Activated naive CD4-positive, alpha-beta T cell treated with anti-CD3 and anti-CD28 coated beads, Interleukin-2, amount 50 U/mL, for 72 hours (primary cell): ENCODE results near the gene AFF3. TPM values are rescaled to one million over a fixed set of nuclear protein-coding genes. Genes with fewer than 3 reads are reported as not detected.
"Not testable (repeated sequence)": the region's sequence is repeated elsewhere in the genome, so short reads cannot be mapped to it uniquely, and the experiment has no call there.

Source experiments
- ATAC-seq, 2 donors: fragments of 150-1000 bp; cut with Tn5 transposase; 2 replicates each; pipeline ENCODE4 v1.10.0; 2021; ENCODE audit warnings: mild to moderate bottlenecking in 2 of 2, moderate library complexity in 2 of 2
- DNase-seq, 2 donors: peaks; one replicate each; pipeline ENCODE4 v3.0.0; 2021 to 2022; ENCODE audit warnings: low spot score in 2 of 2
- H3K27ac Mint-ChIP-seq, 2 donors: one replicate each; pipeline ENCODE4 v1.8.0; 2022; ENCODE audit warnings: mild to moderate bottlenecking in 2 of 2, mixed read lengths in 2 of 2
- H3K36me3 Mint-ChIP-seq, 2 donors: one replicate each; pipeline ENCODE4 v1.8.0; 2022; ENCODE audit warnings: mixed read lengths in 2 of 2
- H3K9me3 Mint-ChIP-seq, 2 donors: one replicate each; pipeline ENCODE4 v1.8.0; 2022; ENCODE audit warnings: mixed read lengths in 2 of 2
- total RNA-seq, 2 donors: library from RNA; stranded (reverse); gene quantifications; one replicate each; pipeline ENCODE4 v1.2.3, GENCODE V29; 2022

The AFF3 gene
- total RNA-seq, 2 donors from 2014 or later: 1.5 to 5.2 TPM

DNA sequence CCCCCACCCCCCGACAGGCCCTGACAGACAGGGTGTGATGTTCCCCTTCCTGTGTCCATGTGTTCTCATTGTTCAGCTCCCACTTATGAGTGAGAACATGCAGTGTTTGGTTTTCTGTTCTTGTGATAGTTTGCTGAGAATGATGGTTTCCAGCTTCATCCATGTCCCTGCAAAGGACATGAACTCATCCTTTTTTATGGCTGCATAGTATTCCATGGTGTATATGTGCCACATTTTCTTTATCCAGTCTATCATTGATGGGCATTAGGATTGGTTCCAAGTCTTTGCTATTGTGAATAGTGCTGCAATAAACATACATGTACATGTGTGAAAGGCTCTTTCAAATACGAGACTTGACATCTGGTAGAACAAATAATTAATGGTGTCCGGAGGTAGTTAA, 208.9 kb downstream of the AFF3 start:
- not testable (repeated sequence) for ATAC-seq, H3K9me3 Mint-ChIP-seq, H3K36me3 Mint-ChIP-seq, DNase-seq, H3K27ac Mint-ChIP-seq

DNA sequence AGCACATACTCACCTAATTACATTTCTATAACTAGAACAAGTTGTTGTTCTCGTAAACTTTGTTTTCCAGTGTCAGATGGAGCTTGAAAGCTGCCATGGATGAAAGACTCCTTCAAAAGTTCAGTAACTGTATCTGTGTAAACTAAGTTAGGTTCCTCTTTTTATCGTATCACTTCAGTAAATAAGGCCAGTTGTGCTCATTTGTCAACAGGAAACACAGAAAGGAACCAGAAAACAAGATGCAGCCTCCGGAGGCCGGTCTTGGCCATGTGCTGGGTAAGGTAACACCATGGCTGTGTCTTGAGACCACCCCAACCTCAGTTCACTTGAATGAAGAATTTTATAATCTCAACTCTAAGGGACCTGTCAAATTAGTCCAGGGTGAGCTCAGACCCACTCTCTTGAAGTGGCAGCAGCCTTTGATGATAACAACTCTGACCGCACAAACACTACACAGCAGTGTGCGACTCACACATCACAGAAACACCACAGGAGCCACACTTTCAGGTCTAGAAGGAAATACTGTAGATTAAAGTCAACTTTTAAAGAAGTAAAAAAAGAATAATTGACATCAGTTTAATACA, 213.8 kb downstream of the AFF3 start:
- no peak for DNase-seq
- peak in 1 of 2 donors; percentile 41 for ATAC-seq
- peaks cover 0 to 3% of the 10 kb centered on the region in 2 donors for H3K9me3 Mint-ChIP-seq
- H3K27ac Mint-ChIP-seq: no peak overlapping the region
- no peaks in the 10 kb centered on the region for H3K36me3 Mint-ChIP-seq

DNA sequence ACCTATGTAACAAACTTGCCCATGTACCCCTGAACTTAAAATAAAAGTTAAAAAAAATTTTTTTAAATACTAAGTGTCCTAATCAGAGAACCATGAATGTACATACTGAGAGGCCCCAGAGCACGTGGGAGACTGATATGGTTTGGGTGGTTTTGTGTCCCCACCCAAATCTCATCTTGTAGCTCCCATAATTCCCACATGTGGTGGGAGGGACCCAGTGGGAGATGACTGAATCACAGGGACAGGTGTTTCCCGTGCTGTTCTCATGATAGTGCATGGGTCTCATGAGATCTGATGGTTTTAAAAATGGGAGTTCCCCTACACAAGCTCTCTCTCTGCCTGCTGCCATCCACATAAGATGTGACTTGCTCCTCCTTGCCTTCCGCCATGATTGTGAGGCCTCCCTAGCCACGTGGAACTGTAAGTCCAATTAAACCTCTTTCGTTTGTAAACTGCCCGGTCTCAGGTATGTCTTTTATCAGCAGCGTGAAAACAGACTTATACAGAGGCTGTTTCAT, 214.6 kb downstream of the AFF3 start:
- not testable (repeated sequence) for DNase-seq, H3K27ac Mint-ChIP-seq, H3K36me3 Mint-ChIP-seq, ATAC-seq, H3K9me3 Mint-ChIP-seq

DNA sequence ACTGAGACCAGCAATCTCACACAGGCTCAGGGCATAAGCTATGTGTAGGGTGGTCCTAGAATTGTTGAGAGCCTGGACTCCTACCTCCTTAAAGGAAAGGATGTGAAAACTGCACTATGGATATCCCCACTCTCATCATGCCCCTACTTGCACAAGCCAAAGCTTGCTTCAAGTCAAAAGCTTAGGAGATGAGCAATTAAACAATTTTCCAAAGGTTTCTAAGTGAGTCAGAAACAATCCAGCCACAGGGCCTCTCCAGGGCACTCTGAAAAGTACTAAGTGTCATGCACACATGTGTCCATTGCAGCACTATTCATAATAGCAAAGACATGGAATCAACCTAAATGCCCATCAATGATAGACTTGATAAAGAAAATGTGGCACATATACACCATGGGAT, 215.4 kb downstream of the AFF3 start:
- Mint-ChIP-seq H3K36me3 (peaks cover 0 to 5% of the 10 kb centered on the region in 2 donors), H3K9me3 (peaks cover 0 to 3% of the 10 kb centered on the region in 2 donors), H3K27ac (no peak overlapping the region)
- ATAC-seq (no peak), DNase-seq (no peak)

DNA sequence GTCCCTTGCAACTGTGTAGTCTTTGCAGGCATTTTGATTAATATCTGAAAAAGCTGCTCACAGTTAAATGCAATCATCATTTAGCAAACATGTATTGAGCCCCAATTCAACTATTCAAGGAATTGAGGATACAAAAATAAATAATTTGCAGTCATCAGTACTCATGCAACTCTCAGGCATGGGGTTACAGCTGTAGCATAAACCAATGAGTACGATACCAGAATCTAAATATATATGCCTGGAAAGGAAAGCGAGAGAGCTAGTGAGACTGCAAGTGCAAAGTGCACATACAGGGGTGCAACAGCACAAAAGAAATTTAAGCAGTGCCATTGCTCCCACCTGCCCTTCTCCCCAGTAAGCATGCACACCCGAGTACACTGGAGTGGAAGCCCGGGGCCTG, 216.4 kb downstream of the AFF3 start:
- DNase-seq: no peak
- ATAC-seq: no peak
- peaks cover 0 to 3% of the 10 kb centered on the region in 2 donors for H3K9me3 Mint-ChIP-seq
- H3K27ac Mint-ChIP-seq: no peak overlapping the region
- H3K36me3 Mint-ChIP-seq: peaks cover 0 to 5% of the 10 kb centered on the region in 2 donors

DNA sequence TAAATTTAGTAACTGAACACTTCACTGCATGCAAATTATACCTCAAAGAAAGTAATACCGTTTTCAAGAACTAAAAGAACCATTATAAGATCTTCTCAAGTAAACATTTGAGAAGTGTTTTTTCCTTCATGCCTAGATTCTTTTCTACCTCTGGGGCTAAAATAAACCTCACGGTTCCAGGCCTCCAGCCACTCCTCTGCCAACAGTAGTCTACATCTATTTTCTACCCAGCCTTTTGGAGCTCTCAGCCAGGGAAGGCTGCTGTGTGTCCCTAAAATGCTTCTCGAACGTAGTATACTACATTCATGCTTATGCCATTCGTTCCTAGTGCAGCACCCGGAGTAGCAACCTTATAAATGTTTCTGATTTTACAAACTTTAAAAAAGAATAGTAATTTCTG, 219.7 kb downstream of the AFF3 start:
- DNase-seq: no peak
- no peak for ATAC-seq
- Mint-ChIP-seq H3K27ac (no peak overlapping the region), H3K9me3 (no peaks in the 10 kb centered on the region), H3K36me3 (peaks cover 0 to 5% of the 10 kb centered on the region in 2 donors)

DNA sequence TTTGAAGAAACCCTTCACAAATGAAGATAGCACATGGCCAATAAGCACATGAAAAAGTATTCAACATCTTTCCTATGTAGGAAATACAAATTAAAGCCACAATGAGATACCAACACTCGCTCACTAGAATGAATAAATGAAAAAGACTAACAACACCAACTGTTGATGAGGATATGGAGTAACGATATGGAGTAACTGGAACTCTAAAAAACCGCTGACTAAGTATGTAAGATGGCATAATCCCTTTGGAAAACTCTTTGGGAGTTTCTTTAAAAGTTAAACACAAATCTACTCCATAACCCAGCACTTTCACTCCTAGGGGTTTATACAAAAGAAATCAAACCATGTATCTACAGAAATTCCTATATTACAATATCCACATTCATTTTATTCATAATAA, 220.5 kb downstream of the AFF3 start:
- Mint-ChIP-seq H3K9me3 (no peaks in the 10 kb centered on the region), H3K27ac (no peak overlapping the region), H3K36me3 (peaks cover 0 to 5% of the 10 kb centered on the region in 2 donors)
- DNase-seq (no peak), ATAC-seq (no peak)

DNA sequence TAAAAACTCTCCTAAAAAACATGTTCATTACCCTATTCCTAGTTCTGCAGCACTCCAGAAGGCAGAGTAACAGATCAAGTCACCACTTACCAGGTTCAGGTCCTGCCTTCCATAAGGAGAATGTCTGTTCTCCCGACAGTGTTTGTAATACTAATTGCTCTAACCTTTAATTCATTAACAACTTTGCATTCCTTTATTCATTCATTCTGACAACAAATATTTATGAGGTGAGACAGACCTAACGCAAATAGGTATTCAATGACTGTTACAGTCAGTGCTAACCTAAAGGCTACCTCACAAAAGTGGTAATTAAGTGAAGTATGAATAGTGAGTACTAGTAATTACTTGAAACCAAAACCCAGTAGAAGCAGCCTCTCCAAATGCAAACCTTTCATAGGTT, 224.0 kb downstream of the AFF3 start:
- Mint-ChIP-seq H3K36me3 (peaks cover 0 to 5% of the 10 kb centered on the region in 2 donors), H3K27ac (no peak overlapping the region), H3K9me3 (no peaks in the 10 kb centered on the region)
- ATAC-seq: no peak
- no peak for DNase-seq

DNA sequence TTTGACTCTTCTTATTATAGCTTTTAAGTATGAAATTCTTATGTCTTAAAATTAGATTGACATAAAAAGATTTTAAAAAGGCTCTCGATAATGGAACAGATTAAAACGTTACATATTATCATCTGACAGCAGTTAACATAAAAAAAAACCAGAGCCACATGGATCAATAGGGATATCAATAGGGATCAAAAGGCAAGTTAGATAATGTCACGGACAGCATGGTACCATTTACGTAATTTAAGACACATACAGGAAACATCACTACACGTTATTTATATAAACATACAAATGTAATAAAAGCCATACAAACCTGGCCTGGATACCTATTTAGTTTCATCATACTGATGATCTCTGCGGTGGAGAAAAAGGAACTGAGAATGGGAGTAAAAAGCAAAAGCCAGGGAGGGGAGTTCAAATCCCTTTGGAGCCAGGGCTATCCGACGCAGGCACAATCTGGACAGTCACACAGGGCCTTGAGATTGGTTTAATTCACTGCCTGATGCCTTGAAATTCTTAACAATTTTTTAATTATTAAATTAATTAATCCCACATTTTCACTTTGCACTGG, 227.2 kb downstream of the AFF3 start:
- ATAC-seq (no peak), DNase-seq (no peak)
- Mint-ChIP-seq H3K9me3 (no peaks in the 10 kb centered on the region), H3K36me3 (no peaks in the 10 kb centered on the region), H3K27ac (no peak overlapping the region)

DNA sequence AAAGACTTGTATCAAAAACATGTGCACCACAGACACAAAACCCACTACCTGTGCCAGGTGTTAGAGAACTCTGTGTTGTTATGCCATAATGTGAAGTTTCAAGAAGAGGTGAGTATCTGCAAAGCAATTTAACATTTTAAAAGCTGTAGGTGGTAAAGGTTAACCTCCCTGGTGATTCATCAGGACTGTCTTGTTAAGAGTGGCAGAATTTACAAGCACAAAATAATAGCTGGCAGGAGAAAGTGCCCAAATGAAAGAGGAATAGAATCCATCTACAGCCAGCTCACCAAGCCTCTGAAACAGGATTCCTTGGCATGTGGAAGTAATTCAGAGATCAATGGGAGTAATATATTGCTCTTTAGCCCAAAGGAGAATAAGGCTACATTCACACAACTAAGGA, 230.7 kb downstream of the AFF3 start:
- Mint-ChIP-seq H3K27ac (no peak overlapping the region), H3K9me3 (no peaks in the 10 kb centered on the region), H3K36me3 (no peaks in the 10 kb centered on the region)
- no peak for DNase-seq
- ATAC-seq: no peak

DNA sequence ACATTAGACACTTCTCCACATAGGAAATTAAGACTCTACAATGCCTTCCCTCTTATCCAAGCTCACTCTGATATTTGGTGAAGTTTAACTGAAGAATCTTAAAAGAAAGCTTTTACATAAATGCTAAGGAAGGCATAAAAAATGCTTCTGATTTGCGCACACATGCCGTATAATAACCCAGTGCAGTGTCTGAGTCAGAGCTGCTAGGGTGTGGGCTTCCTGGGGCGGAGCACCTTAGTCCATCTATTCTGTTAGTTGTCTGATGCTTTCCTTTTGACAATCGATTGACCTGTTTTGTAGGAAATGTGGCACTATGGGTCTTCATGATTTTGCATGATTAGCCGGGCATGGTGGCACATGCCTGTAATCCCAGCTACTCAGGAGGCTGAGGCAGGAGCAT, 231.5 kb downstream of the AFF3 start:
- Mint-ChIP-seq H3K27ac (no peak overlapping the region), H3K9me3 (no peaks in the 10 kb centered on the region), H3K36me3 (no peaks in the 10 kb centered on the region)
- DNase-seq: no peak
- no peak for ATAC-seq

DNA sequence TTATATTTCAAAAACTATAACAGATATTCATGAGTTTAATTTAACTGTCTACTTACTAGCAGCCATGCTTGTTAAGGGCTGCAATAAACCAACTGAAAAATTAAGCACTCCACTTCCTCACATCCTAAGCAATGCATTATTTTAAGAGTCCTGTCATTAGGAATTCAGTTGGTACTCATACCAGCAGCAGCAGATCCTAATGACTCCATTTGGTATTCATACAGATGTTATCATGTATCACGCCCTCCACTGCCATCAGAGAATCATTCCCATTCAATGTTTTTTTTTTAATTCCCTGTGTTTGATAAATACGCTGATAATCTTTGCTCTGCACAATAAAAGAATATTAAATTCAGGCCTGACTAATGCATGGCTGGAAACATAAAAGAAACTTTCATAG, 236.8 kb downstream of the AFF3 start:
- ATAC-seq (no peak), DNase-seq (no peak)

DNA sequence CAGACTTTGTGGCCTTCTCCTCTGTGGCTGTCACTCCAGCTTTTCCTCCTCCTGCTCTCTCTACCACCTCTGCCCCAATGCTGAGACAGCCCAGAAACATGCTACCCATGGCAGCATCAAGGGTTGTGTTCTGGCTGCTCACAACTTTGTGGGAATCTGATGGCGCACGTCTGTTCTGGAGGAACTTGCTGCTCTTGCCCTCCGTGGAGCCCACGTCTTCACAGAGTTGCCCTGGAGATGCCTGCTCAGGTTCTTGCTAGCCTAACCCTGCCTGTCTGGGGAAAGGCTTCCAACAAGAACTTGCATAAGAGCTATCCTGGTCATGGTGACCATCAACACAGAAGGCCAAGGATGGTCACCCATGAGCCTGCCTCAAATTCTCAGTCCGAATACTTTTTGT, 237.4 kb downstream of the AFF3 start:
- DNase-seq (no peak), ATAC-seq (no peak)
- Mint-ChIP-seq H3K9me3 (no peaks in the 10 kb centered on the region), H3K36me3 (no peaks in the 10 kb centered on the region), H3K27ac (no peak overlapping the region)

More for the DNA sequence above, 236.8 kb downstream of the AFF3 start:
- Mint-ChIP-seq H3K36me3 (no peaks in the 10 kb centered on the region), H3K27ac (no peak overlapping the region), H3K9me3 (no peaks in the 10 kb centered on the region)

DNA sequence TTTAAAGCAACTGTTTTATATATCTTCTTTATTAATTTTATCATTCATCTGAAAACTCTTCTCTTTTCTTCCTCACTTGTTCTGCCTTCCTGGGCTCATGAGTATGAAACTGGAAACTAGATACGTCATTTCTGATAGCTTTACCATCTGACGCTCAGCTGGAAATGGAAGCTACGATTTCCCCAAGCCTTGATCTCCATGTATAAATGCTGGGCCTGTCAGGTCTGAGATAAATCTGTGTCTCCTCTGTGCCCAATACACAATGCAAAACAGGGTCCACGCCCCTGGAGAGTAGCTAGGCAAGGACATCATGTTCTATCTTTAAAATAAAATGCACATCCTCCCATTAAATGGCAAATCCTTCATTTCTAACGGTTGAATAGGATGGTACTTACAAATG, 238.4 kb downstream of the AFF3 start:
- DNase-seq: no peak
- Mint-ChIP-seq H3K36me3 (no peaks in the 10 kb centered on the region), H3K9me3 (no peaks in the 10 kb centered on the region), H3K27ac (no peak overlapping the region)
- ATAC-seq: no peak

DNA sequence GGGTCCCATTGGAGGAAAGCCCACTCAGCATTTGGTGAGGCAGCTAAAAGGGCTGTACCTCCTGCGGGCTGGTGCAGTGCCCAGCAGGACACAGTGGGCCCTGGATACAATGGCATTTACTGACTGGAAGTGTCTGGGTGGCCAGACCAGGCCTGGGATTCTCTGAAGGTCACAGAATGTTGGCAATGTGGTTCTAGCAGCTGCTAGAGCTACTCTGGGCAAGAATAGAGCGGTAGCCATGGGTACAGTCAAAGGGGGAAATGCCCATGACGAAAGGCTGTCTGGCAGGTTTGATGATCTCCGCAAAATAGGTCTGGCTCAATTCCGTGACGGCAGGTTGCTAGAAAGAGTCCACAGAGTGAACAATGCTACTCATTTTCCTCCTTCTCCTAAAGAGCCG, 241.8 kb downstream of the AFF3 start:
- DNase-seq (no peak), ATAC-seq (no peak)
- H3K36me3 Mint-ChIP-seq: no peaks in the 10 kb centered on the region

DNA sequence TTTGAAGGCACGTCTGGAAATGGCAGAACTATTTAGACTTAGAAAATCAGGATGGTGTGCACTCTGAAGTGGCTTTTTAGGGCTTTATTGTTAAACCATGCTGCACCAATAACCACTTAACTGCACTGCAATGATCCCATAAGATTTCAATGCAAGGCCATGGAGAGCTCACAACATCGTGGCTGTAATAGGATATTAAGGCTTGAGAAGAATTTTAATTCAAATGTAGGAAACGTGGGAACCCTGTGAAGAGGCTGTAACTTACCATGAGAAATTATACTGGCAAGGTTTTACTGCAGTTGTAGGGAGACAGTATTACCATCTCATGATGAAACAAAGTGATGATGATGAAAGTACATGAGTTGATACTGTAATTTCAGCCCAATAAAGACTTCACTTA, 242.5 kb downstream of the AFF3 start:
- no peak for ATAC-seq
- H3K36me3 Mint-ChIP-seq: no peaks in the 10 kb centered on the region
- no peak for DNase-seq
- H3K27ac Mint-ChIP-seq: no peak overlapping the region
- no peaks in the 10 kb centered on the region for H3K9me3 Mint-ChIP-seq

More for the DNA sequence above, 241.8 kb downstream of the AFF3 start:
- no peaks in the 10 kb centered on the region for H3K9me3 Mint-ChIP-seq
- no peak overlapping the region for H3K27ac Mint-ChIP-seq

DNA sequence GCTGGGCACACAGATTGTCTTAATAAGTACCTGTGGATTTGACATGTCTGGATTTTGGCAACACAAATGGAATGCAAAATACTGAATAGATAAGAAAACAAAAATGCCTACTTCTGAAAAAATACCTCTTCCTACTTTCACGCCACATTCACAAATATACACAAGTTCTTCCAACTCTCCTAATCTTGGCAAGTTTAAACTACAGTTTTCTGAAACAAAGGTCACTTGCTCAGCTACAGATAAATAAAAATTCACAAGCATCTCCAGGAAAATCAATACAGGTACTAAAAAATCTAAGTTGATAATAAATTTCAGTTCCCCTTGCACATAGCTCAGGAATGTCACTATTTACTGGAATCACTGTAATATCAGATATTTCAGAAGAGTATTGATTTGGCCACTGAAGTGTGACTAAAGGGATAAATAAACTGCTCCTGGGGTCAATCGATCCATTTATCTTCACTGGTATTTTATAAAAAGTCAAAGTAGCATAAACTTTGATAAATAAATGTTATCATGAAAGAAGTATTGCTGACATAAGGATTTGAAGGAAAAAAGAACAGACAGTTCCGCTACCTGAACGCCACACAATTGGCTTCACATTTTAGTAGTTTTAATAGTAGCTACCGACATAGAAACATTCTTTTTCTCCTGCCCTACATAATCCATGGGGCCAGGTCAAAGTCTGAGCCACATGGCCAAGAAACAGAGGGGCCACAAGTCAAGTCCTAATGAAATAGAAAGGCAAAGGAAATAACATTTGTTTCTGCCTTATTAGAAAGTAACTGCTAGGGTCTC, 243.1 kb downstream of the AFF3 start:
- no peak for ATAC-seq
- H3K27ac Mint-ChIP-seq: peak overlapping the region in 1 of 2 donors; percentile 38
- no peaks in the 10 kb centered on the region for H3K9me3 Mint-ChIP-seq
- no peak for DNase-seq
- H3K36me3 Mint-ChIP-seq: no peaks in the 10 kb centered on the region
